ENCODE results near the gene OGFOD2.

Gene OGFOD2

GRCh38 chr12:122994781-122995502, 19.9 kb downstream of the OGFOD2 start:
- Histone ChIP-seq H3K36me3 (ENCODE audit: insufficient read depth, low read length) (peaks cover 87% of the 10 kb centered on the region), H3K4me2 (ENCODE audit: low read length) (no peak overlapping the region), H3K9me2 (ENCODE audit: low read depth, low read length) (no peaks in the 10 kb centered on the region)

GRCh38 chr12:122995503-122996187, 20.6 kb downstream of the OGFOD2 start:
- Histone ChIP-seq H3F3A (ENCODE audit: insufficient read depth, low read length) (no peaks in the 10 kb centered on the region), H3K9ac (ENCODE audit: low read length) (no peak overlapping the region)

More at GRCh38 chr12:122994781-122995502, 19.9 kb downstream of the OGFOD2 start:
- no peaks in the 10 kb centered on the region for H3K4me1 ChIP-seq (ENCODE audit: insufficient read depth, low read length, severe bottlenecking)
- no peaks in the 10 kb centered on the region for H3K9me3 ChIP-seq (ENCODE audit: low read length)
- H3K9ac ChIP-seq (ENCODE audit: low read length): no peak overlapping the region
- H3K27me3 ChIP-seq (ENCODE audit: insufficient read depth, low read length): no peaks in the 10 kb centered on the region
- no peak overlapping the region for H2AFZ ChIP-seq (ENCODE audit: low read length)
- H4K20me1 ChIP-seq (ENCODE audit: insufficient read depth, low read length): no peaks in the 10 kb centered on the region
- no peaks in the 10 kb centered on the region for H3K79me2 ChIP-seq (ENCODE audit: insufficient read depth, low read length)
- H3F3A ChIP-seq (ENCODE audit: insufficient read depth, low read length): no peaks in the 10 kb centered on the region
- TF ChIP-seq EZH2 (IDR thresholded peaks at IDR 0.05; ENCODE audit: borderline replicate concordance, low read length) (no peak), CTCF (IDR thresholded peaks at IDR 0.05; ENCODE audit: low read length) (no peak)
- no peak overlapping the region for H3K27ac ChIP-seq (ENCODE audit: low read depth, low read length, poor library complexity, severe bottlenecking)
- no peak overlapping the region for H3K4me3 ChIP-seq (ENCODE audit: low read depth, low read length, poor library complexity, severe bottlenecking)

GRCh38 chr12:122996188-122996601, 21.2 kb downstream of the OGFOD2 start:
- no peak overlapping the region for H3K9ac ChIP-seq (ENCODE audit: low read length)

More at GRCh38 chr12:122995503-122996187, 20.6 kb downstream of the OGFOD2 start:
- TF ChIP-seq EZH2 (IDR thresholded peaks at IDR 0.05; ENCODE audit: borderline replicate concordance, low read length): no peak
- no peak for TF ChIP-seq CTCF (IDR thresholded peaks at IDR 0.05; ENCODE audit: low read length)
- Histone ChIP-seq H3K36me3 (ENCODE audit: insufficient read depth, low read length) (peaks cover 88% of the 10 kb centered on the region), H4K20me1 (ENCODE audit: insufficient read depth, low read length) (no peaks in the 10 kb centered on the region), H3K79me2 (ENCODE audit: insufficient read depth, low read length) (no peaks in the 10 kb centered on the region), H3K27ac (ENCODE audit: low read depth, low read length, poor library complexity, severe bottlenecking) (no peak overlapping the region), H3K9me2 (ENCODE audit: low read depth, low read length) (no peaks in the 10 kb centered on the region), H3K4me3 (ENCODE audit: low read depth, low read length, poor library complexity, severe bottlenecking) (no peak overlapping the region), H2AFZ (ENCODE audit: low read length) (no peak overlapping the region), H3K9me3 (ENCODE audit: low read length) (no peaks in the 10 kb centered on the region), H3K4me2 (ENCODE audit: low read length) (no peak overlapping the region), H3K27me3 (ENCODE audit: insufficient read depth, low read length) (no peaks in the 10 kb centered on the region), H3K4me1 (ENCODE audit: insufficient read depth, low read length, severe bottlenecking) (no peaks in the 10 kb centered on the region)

More at GRCh38 chr12:122996188-122996601, 21.2 kb downstream of the OGFOD2 start:
- Histone ChIP-seq H3K27me3 (ENCODE audit: insufficient read depth, low read length) (no peaks in the 10 kb centered on the region), H3K36me3 (ENCODE audit: insufficient read depth, low read length) (peaks cover 90% of the 10 kb centered on the region), H3K9me3 (ENCODE audit: low read length) (no peaks in the 10 kb centered on the region), H3K4me1 (ENCODE audit: insufficient read depth, low read length, severe bottlenecking) (no peaks in the 10 kb centered on the region), H3K4me3 (ENCODE audit: low read depth, low read length, poor library complexity, severe bottlenecking) (no peak overlapping the region), H2AFZ (ENCODE audit: low read length) (no peak overlapping the region), H3K27ac (ENCODE audit: low read depth, low read length, poor library complexity, severe bottlenecking) (no peak overlapping the region), H3K4me2 (ENCODE audit: low read length) (no peak overlapping the region), H3K79me2 (ENCODE audit: insufficient read depth, low read length) (no peaks in the 10 kb centered on the region), H4K20me1 (ENCODE audit: insufficient read depth, low read length) (no peaks in the 10 kb centered on the region), H3K9me2 (ENCODE audit: low read depth, low read length) (no peaks in the 10 kb centered on the region), H3F3A (ENCODE audit: insufficient read depth, low read length) (no peaks in the 10 kb centered on the region)
- no peak for TF ChIP-seq EZH2 (IDR thresholded peaks at IDR 0.05; ENCODE audit: borderline replicate concordance, low read length)
- no peak for TF ChIP-seq CTCF (IDR thresholded peaks at IDR 0.05; ENCODE audit: low read length)
